Sigmoid colon (tissue), 4 donors: ENCODE measurements around the gene ESPNL.

Source experiments
- CTCF ChIP-seq, 4 experiments: fragments of 450-650 bp in 3 of 4; fragments of 200-600 bp in 1 of 4; IDR thresholded peaks; one replicate each; pipeline ENCODE4 v1.5.1; 2016 to 2019; ENCODE audit warnings: antibody characterized with exemption in 4 of 4, mild to moderate bottlenecking in 3 of 4, moderate library complexity in 2 of 4
- EP300 ChIP-seq, 4 donors: sonication (generic); formaldehyde crosslinking; IDR thresholded peaks; one replicate each; pipeline ENCODE4 v1.6.1; 2017; ENCODE audit warnings: antibody characterized with exemption in 4 of 4
- POLR2A ChIP-seq, 2 donors: fragments of 450-650 bp; IDR thresholded peaks; one replicate each; pipeline ENCODE4 v1.6.1; 2016; ENCODE audit warnings: antibody characterized with exemption in 2 of 2, mild to moderate bottlenecking in 2 of 2, moderate library complexity in 2 of 2
- POLR2AphosphoS5 ChIP-seq, 4 donors: sonication (generic); formaldehyde crosslinking; IDR thresholded peaks; one replicate each; pipeline ENCODE4 v1.6.1; 2017; ENCODE audit warnings: antibody characterized with exemption in 4 of 4

GRCh38 chr2:238160206-238161129 is 60.3 kb downstream of the ESPNL start:
- TF ChIP-seq POLR2AphosphoS5 (IDR thresholded peaks at IDR 0.05), result no peak
- no peak for TF ChIP-seq EP300 (IDR thresholded peaks at IDR 0.05)
- TF ChIP-seq POLR2A (IDR thresholded peaks at IDR 0.05), result no peak
- peak in 1 of 4 experiments; percentile 18 for TF ChIP-seq CTCF (IDR thresholded peaks at IDR 0.05)
